ENCODE results near the gene ROM1. TPM values are rescaled to one million over a fixed set of nuclear protein-coding genes. Genes with fewer than 3 reads are reported as not detected.

ROM1 gene
- total RNA-seq, 1 donor from 2014 or later = 0.86 TPM

DNA sequence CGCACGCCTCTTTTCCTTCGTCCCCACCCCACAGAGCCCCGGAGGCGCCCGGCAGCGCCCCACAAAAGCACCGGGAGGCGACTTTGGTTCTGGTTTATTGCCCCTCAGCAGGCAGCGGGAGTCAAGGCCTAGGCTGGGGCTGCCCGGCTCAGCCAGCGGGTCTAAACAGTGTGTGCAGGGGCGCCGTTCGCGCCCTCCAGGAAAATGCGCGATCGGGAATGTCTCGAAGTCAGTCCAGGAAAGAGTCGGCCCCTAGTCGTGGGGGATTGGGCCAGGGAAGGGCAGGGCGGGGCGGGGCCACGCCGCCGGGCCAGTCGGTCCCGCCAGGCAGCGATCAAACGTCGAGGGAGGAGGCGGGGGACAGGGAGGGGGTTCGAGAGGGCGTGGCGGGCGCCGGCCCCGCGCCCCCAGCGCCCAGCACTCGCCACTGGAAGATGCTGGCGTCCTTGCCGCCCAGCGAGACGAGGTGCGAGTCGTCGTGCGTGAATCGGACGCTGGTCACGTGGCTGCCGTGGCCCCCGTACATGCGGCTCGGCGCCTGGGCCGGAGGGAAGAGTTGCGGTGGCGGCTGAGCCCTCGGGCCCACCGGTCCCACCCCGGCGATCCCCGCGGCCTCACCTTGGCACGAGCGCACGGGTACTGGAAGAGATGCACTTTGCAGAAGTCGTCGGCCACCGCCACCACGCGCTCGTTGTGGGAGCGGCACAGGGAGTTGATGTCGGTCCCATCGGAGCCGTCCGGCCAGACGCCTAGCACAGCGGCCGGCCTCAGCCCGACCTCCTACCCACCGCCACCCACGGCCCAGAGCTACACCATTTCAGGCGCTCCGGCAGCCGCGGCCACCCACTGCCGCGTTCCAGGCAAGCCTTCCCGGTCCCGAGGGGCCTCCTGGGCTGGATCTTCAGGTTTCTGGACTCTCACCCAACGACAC, 10.7 kb upstream of the ROM1 start:
- peaks cover 19% of the 10 kb centered on the region for H3K27me3 Mint-ChIP-seq
- TF ChIP-seq, protein P1, sequence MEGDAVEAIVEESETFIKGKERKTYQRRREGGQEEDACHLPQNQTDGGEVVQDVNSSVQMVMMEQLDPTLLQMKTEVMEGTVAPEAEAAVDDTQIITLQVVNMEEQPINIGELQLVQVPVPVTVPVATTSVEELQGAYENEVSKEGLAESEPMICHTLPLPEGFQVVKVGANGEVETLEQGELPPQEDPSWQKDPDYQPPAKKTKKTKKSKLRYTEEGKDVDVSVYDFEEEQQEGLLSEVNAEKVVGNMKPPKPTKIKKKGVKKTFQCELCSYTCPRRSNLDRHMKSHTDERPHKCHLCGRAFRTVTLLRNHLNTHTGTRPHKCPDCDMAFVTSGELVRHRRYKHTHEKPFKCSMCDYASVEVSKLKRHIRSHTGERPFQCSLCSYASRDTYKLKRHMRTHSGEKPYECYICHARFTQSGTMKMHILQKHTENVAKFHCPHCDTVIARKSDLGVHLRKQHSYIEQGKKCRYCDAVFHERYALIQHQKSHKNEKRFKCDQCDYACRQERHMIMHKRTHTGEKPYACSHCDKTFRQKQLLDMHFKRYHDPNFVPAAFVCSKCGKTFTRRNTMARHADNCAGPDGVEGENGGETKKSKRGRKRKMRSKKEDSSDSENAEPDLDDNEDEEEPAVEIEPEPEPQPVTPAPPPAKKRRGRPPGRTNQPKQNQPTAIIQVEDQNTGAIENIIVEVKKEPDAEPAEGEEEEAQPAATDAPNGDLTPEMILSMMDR (IDR thresholded peaks at IDR 0.05; ENCODE audit: unreplicated experiment) = no peak
- H3K27ac Mint-ChIP-seq = peak overlapping the region; percentile 96
- no peaks in the 10 kb centered on the region for H3K9me3 Mint-ChIP-seq (ENCODE audit: low read depth)
- DNase-seq (ENCODE audit: low spot score, unreplicated experiment) = no peak
- peaks cover 21% of the 10 kb centered on the region for H3K36me3 Mint-ChIP-seq (ENCODE audit: insufficient read depth)
- H3K4me3 Mint-ChIP-seq (ENCODE audit: low read depth) = peak overlapping the region; percentile 90
- peaks cover 37% of the 10 kb centered on the region for H3K4me1 Mint-ChIP-seq (ENCODE audit: low read depth)

DNA sequence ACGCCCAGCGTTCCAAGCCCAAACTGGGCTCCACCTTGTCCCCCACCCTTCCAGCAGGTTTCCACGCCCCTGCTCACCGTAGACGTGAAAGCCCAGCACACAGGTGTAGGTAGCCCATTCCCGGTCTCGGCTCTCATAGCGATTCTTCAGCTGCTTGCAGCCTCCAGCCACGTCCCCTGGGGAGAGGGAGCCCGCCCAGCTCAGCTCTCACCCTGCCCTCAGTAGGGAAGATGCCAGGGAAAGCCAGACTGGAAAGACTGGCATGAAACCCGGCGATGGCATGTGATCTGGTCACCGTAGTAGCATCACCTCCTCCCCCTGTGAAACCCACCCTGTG, 10.0 kb upstream of the ROM1 start:
- DNase-seq (ENCODE audit: low spot score, unreplicated experiment) = no peak
- TF ChIP-seq, protein P1 (IDR thresholded peaks at IDR 0.05; ENCODE audit: unreplicated experiment) = no peak
- Mint-ChIP-seq H3K4me3 (ENCODE audit: low read depth) (peak overlapping the region; percentile 63), H3K4me1 (ENCODE audit: low read depth) (peaks cover 37% of the 10 kb centered on the region), H3K27ac (peak overlapping the region; percentile 83), H3K27me3 (peaks cover 19% of the 10 kb centered on the region), H3K36me3 (ENCODE audit: insufficient read depth) (peaks cover 17% of the 10 kb centered on the region), H3K9me3 (ENCODE audit: low read depth) (no peaks in the 10 kb centered on the region)

DNA sequence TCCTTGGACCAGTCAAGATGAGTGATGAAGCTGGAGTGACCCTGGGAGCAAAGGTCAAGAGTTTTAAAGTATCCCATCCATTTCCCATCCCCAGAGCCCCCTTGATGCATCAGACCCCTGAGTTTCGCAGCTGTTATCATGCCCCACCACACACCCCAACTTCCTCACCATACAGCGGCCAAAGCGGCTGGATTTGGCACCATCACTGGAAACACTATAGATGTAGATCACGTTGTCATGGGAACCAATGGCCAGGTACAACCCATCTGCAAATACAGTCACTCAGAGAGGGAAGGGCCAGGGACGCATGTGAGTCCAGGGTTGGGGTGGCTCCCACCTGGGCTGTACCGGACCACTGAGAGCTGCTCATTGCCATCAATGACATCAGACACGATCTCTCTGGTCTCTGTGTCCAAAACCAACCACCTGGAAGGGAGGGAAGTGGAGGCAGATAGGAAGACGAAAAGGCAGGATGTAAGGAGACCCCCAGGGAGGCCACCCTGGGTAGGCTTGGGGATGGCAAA, 9.2 kb upstream of the ROM1 start:
- Mint-ChIP-seq H3K4me1 (ENCODE audit: low read depth) (peaks cover 36% of the 10 kb centered on the region), H3K27ac (no peak overlapping the region), H3K36me3 (ENCODE audit: insufficient read depth) (peaks cover 16% of the 10 kb centered on the region), H3K4me3 (ENCODE audit: low read depth) (peak overlapping the region; percentile 63), H3K9me3 (ENCODE audit: low read depth) (no peaks in the 10 kb centered on the region), H3K27me3 (peaks cover 19% of the 10 kb centered on the region)
- no peak for DNase-seq (ENCODE audit: low spot score, unreplicated experiment)
- TF ChIP-seq, protein P1 (IDR thresholded peaks at IDR 0.05; ENCODE audit: unreplicated experiment) = no peak

DNA sequence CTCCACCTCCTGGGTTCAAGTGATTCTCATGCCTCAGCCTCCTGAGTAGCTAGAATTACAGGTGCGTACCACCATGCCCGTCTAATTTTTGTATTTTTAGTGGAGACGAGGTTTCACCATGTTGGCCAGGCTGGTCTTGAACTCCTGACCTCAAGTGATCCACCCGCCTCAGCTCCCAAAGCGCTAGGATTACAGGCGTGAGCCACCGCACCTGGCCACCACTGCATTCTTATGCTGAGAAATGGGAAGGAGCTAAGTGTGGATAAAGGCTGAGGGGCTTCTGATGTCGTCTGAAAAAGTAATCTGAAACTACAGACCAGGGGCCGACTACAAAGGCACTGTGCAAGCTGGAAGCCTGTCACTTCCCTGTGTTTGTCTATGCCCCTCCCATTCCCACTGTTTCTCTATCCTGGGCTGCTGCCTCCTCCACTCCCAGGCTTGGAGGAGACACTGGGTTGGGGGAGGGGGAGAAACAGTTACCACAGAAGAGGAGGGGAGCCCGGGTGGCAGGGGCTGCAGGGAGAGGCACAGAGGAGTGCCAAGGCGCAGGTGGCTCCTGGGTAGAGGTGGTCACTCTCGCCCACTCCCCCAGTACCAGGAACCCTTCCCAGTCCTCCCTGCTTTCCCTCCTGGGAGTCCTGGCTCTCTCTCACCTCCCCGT, 8.5 kb upstream of the ROM1 start:
- no peak overlapping the region for H3K4me3 Mint-ChIP-seq (ENCODE audit: low read depth)
- TF ChIP-seq, protein P1 (IDR thresholded peaks at IDR 0.05; ENCODE audit: unreplicated experiment) = no peak
- H3K27me3 Mint-ChIP-seq = peaks cover 19% of the 10 kb centered on the region
- H3K27ac Mint-ChIP-seq = peak overlapping the region; percentile 62
- DNase-seq (ENCODE audit: low spot score, unreplicated experiment) = no peak
- peaks cover 14% of the 10 kb centered on the region for H3K36me3 Mint-ChIP-seq (ENCODE audit: insufficient read depth)
- no peaks in the 10 kb centered on the region for H3K9me3 Mint-ChIP-seq (ENCODE audit: low read depth)
- H3K4me1 Mint-ChIP-seq (ENCODE audit: low read depth) = peaks cover 32% of the 10 kb centered on the region

DNA sequence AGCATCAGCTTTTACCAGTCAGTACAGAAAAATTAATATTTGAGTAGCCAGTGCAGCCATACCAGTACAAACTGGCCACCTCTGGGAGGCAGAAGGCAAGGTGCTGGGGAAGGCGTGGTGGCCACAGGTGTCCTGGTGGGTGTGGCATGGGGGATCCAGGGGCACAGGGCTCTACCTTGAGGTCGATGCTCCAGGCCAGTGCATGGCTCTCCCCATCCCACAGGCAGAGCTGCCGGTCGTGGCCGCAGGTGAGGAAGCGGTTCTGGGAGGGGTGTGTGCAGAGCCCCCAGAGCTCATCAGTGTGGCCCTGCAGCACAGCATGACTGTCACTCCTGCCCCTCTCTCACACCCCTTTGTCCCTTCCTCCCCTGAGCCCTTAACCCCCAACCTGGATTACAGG, 7.6 kb upstream of the ROM1 start:
- Mint-ChIP-seq H3K27me3 (peaks cover 19% of the 10 kb centered on the region), H3K36me3 (ENCODE audit: insufficient read depth) (peaks cover 8% of the 10 kb centered on the region), H3K9me3 (ENCODE audit: low read depth) (no peaks in the 10 kb centered on the region), H3K4me3 (ENCODE audit: low read depth) (no peak overlapping the region), H3K27ac (no peak overlapping the region), H3K4me1 (ENCODE audit: low read depth) (peaks cover 23% of the 10 kb centered on the region)
- TF ChIP-seq, protein P1 (IDR thresholded peaks at IDR 0.05; ENCODE audit: unreplicated experiment) = no peak
- no peak for DNase-seq (ENCODE audit: low spot score, unreplicated experiment)

All from progenitor cell of endocrine pancreas (in vitro differentiated cells).